RPMI7951 (cell line): ENCODE results near the gene SIGLEC10. TPM values are rescaled to one million over a fixed set of nuclear protein-coding genes. Genes with fewer than 3 reads are reported as not detected.

ENCODE experiments used
- DNase-seq: peaks from one replicate; pipeline ENCODE4 v3.0.0-alpha.2; 2012; ENCODE audit warnings: low read depth
- total RNA-seq: library from RNA; depleted of rRNA; stranded (reverse); fragments of >200 nt; shearing (Covaris generic); gene quantifications from 2 replicates; pipeline ENCODE4 v1.2.3, GENCODE V29; 2014

Gene SIGLEC10
- total RNA-seq, 1 experiment from 2014 or later: not detected

DNA sequence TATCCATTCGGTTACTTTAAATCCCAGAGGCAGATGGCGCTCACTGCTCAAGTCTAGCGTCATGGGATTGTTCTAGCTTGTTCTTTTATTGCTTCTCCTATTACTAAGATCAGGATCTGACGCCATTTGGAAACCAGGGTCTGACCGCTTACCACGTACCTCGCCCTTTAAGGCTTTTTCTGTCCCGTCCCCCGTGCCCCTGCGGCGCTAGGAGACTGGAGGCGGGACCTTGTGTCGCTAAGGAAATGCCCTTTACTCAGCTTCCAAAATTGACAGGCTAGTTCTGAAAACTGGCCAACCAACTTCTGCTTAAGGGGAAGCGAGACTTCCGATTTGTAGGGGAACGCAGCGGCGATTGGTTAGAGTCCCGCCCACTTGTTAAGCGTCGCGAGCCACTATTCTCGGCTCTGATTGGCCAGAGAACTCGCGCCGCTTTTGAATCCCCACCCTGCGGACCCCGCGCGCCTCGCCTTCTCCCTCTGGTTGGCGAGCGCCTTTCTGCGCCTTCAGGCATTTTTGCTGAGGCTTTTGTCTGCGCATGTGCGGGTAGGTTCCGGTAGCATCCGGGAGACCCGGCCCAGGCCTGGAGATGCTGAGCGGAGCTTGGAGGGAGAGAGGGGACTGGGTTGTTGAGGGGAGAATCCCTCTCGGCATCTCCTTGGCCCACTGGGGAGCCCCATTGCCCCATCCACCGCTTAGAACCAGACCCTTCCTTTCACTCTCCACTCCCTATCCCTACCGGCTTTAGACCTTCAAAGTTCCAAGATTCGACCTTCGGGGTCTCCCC lies 23.2 kb downstream of the SIGLEC10 start:
- peak; percentile 100 for DNase-seq

DNA sequence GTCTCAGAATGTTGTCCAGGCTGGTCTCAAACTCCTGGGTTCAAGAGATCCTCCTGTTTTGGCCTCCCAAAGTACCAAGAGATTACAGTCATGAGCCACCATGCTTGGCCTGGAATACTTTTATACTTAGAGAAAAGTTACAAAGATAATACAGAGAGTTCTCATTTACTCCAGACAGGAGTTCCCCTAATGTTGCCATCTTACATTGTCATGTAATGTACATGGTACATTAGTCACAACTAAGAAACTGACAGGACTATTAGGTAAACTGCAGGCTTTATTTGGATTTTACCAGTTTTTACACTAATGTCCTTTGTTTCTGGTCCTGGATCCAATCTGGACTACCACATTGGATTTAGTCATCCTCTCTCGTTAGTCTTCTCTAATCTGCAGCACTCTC lies 24.7 kb downstream of the SIGLEC10 start:
- DNase-seq: no peak

DNA sequence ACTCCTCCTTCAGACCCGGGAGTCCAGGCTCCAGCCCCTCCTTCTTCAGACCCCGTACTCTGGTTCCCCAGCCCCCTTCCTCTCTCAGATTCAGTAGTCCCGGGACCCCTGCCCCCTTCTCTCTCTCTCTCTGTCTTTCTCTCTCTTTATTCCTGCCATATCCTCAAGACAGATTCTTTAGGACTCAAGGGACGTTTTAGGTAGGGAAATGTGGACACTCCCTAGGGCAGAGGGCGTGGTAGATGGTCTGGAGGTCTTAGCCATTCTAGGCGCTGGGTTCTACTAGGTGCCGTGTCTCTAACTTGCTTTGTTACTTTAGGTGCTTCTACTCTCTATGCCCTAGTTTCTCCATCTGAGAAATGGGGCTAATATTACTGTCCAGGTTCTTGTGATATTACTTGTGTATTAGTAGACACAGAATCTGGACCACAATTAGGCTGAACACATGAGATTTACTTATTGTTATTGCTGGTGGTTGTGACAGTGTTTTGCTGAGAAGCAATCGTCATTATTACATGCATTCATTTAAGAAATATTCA lies 26.3 kb downstream of the SIGLEC10 start:
- DNase-seq: no peak

DNA sequence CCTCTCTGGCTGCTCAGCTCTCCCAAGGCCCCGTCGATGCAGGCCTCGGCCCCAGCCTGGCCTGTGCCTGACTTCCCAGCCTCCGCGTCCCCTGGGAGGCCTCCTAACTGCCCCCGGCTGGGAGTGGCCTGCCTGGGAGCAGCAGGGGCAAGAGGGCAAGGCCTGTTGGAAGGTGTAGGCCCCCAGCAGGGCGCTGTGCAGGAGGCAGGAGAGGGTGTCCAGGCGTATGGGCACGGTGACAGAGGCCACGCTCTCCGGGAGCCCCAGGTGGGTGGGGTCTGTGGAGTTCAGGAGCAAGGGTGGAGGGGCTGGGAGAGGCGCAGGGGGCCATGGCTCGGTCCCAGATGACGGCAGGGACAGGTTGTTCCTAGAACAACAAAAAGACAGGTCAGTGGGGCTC lies 28.3 kb downstream of the SIGLEC10 start:
- DNase-seq: no peak

DNA sequence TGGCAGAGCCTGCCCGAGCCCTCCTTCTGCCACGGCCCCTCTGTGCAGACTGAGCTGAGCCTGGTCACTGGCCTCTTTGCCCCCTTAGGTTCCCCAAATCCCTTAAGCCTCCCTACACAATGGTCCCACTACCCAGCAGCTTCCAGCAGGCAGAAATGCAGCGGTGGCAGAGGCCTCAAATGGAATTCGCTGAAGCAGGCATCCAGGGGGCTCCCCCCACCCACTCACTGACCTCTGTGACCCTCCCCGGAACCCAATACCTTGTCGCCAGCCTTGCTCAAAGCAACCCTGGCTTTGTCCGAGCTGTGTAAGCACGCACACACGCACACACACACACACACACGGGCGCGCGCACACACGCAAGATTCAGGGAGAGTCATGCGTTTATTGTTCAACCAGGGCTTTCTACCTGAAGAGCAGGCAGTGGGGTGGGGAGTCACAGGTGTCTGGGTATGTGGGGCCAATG lies 29.5 kb downstream of the SIGLEC10 start, which contains the start of gene LIM2:
Gene LIM2, minus strand, starts transcription at position 51 of the 466 bp plus-strand sequence. CDS start 531 bp downstream, outside the sequence.
- no peak for DNase-seq

DNA sequence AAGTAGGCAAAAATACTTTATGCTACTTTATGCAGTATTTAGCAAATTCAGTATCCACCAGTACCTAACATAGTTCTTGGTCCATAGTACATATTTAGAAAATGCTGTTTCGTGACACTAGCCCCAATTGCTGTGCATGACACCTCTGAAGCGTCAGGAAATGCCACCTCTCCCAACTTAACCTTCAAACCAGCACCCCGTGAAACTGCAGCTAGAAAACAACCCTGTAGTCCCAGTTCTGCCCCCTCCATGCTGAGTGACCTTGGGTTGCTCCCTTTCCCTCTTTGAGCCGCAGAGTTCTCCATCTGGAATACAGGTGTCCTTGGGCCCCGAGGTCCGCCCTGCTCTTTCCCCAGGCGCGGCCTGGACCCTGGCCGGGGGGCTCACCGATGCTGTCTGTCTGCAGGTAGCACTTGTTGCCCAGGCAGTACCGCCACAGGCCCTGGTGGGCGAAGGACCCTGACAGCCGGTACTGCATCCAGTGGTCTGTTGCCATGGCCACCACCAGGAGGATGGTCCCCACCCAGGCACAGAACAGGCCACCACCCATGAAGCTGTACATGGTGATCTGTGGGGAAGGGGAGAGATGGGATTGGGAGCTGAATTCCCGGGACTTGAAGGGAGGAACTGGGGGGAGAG lies 30.4 kb downstream of the SIGLEC10 start:
- no peak for DNase-seq

DNA sequence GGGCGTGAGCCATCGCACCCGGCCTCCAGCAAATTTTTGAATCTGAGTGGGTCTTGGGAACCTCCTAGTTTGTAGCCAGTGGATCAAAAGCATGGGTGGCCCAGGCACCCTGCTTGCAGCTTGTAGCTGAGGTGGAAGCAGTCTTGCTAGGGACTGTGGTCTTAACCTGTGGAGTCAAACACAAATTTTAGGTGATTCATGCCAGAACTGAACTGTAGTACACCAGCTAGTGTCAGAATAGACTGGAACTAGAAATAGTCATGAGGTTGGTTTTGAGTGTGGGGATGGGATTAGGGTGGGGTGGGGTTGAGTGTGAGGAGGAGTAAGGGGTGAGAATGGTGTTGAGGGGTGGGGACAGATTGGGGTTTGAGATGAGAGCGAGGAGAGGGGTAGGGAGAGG lies 35.4 kb downstream of the SIGLEC10 start:
- no peak for DNase-seq

DNA sequence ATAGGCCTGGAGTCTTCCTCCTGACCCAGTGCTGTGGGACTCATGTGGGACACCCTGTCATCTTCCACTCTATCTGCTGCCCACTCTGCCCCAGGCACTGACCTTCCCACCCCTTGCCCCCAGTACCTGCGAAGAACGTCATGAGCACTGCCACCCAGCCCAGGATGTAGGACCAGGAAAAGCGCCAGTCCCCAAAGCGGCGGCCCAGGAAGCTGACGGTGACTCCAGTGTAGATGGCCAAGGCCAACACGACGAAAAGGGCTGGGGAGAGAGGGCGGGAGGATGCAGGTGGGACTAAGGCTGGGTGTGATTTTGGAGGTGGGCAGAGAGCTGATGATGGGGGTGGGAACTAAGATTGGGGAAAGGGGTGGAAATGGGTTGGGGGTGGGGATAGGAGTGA lies 37.1 kb downstream of the SIGLEC10 start:
- DNase-seq: no peak

DNA sequence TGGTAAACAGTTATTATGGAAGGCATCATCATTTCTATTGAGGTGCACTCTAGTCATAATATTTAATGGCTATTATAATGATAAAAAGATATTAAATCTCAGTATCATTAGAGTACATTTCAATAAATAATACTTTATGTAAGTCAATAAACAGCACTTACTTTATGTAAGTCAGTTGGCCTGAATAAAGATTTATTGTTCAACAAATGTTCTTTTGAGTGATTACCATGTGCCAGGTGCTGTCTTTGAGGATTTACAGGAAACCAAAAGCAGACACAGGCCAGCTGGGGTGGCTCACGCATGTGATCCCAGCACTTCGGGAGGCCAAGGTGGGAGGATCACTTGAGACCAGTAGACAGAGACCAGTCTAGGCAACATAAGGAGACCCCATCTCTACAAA lies 40.0 kb downstream of the SIGLEC10 start:
- no peak for DNase-seq

DNA sequence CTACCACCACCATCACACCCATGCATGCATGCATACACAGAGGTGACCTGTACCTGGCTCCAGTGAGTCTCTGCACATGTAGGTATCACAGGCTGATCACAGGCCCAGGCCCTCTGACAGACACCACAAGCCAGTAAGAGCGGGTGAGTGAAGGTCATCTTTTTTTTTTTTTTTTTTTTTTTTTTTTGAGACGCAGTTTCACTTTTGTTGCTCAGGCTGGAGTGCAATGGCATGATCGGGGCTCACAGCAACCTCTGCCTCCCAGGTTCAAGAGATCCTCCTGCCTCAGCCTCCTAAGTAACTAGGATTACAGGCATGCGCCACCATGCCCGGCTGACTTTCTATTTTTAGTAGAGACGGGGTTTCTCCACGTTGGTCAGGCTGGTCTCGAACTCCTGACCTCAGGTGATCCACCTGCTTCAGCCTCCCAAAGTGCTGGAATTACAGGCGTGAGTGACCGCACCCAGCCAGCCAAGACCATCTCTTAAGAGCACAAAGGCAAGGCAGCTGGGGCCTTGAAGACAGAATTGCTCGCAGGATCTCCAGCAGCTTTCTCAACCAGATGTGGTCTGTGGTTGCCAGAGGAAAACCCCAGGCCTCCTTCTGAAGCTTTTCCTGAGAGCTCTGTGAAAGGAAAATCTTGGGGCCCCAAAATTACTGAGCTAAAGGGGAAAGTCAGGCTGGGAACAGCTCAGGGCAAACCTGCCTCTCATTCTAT lies 41.8 kb downstream of the SIGLEC10 start:
- DNase-seq: no peak

DNA sequence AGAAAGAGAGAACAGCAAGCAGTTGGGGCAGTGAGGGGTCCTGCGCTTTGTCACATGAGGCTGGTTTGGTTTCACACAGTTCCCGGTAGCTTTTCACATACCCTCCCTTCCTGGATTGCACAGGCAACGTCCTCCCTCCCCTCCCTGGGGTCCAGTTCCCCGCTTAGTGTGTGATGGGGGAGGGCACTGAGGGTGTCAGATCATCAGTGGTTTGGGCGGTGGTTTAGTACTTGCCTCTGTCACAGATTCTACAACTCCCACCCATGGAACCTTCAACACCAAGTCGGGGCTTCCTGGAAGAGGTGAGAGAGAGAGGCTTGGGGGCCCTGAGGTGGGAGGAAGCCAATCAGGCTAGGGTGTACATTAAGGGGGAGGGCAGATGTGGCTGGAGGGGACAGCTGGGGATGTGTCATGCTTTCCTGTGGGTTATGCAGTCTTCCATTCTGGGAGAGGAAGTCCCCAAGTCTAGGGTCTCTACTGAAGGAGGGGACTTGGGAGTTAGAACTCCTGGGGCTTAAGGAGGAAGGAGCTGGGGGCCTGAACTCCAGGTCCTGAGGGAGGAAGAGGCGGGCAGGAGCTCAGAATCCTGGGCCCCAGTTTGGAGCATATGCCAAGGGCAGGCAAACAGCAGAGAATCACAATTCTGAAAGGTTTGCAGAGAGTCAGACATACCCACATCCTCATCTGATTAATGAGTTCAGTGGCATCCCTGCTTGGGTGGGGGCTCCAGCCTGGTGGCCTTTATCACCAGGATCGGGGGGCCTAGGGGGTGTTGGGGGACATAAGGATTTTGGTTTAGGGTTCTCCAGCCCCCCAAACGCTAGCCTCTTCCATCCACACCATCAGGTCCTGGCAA lies 44.6 kb downstream of the SIGLEC10 start, which contains the start of gene NKG7:
Gene NKG7, minus strand, starts transcription at position 6 of the 856 bp plus-strand sequence. CDS start 119 bp downstream, outside the sequence.
- no peak for DNase-seq

DNA sequence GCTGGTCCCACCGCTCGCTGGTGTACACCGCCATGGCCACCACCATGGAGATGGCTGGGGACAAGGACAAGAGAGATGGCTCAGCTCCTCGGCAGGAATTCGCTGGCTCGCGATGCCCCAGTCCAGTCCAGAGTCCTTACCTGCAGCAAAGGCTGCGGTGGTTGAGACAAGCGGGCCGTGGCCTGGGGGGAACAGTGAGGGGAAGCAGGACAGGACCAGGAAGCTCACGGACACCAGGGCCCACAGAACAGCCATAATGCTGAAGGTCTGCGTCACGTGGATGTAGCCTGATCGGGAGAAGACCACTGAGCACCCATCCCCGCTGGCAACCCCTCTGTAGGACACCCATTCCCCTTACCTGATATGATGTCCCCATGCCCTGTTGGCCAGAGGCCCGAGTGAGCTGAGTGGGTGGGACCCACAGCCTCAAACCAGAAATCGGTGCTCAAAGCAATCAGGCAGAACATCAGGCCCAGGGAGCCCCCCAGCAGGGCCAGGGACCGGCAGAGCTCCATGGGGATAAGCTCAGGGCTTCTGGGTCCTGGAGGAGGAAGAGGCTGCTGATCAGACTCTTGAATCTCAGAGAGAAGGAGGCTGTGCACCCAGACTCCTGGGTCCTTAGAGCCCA lies 45.3 kb downstream of the SIGLEC10 start:
- no peak for DNase-seq

DNA sequence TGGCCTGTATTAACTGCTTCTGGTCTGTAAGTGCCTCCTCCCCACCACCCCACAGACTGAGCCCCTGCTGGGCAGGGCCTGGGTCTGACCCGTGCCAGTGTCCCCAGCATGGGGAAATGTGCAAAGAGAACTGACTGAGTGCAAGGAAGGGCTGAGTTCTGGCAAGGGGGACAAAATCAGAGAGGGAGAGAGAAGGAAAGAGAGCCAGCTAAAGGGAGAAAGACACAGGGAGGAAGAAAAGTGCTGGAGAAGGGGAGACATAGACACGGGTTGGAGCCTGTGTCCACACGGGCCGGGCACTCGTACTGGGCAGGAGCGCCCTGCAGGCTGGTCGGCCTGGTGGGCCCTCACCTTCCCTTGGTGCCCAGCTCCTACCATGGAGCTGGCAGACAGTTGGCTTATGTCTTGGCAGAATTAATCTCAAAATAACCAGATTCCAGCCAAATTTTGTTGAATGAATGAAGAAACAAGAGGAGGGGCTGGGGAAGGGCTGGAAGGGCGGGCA lies 46.2 kb downstream of the SIGLEC10 start:
- no peak for DNase-seq

DNA sequence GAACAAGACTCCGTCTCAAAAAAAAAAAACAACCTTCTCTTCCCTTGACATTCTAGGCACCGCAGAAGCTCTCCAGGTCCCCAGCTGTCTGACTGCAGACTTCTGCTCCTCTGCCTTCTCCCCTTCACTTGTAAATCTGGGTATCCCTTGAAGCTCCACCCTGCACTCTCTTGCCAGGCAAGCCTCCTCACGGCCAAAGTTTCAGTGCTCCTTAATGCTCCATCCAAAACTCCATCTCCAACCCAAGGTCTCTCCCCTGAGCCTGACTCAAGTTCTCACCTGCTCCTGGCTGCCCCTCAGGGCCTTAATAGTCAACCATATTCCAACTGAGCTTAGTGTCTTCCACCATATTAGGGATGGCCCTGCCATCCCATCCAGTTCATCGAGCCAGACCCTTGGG lies 47.2 kb downstream of the SIGLEC10 start:
- no peak for DNase-seq

DNA sequence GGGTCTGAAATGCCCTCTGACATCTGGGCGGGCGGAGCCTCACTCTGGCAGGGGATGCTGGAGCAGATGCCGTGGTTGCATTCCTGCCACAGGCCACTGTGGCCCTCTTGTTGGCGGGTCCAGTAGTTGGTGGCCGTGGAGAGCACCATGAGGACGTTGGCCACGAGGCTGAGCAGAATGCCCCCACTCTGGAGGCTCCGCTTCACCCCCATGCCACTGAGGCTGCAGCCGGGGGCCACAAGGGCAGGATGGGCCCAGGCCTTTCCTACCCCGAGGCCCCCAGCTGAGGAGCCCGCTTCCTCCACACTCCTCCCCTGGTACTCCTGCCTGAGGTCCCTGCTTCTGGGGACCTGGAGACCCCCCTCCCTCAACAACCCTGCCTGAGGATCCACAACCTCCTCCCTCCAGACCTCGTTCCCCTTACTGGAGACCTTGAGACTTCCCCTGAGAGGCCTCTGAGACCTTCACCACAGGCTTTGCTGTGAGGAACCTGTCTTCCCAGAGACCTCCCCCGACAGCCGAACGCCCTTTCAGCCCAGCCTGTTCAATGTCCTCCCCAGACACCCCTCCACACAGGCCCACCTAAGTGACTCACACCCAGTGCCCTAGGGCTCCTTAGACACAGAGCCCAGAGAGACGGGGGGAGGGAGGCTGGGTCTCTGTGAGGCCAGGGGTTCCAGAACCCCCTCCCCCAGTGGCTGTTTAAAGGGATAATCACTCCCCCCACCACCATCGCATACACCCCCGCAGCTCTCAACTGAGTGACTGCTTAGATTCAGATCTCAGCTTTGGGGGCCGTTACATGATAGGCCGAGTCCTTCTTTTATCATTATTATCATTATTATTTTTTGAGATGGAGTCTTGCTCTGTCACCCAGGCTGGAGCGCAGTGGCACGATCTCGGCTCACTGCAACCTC lies 48.8 kb downstream of the SIGLEC10 start, which contains the start of gene CLDND2:
Gene CLDND2, minus strand, starts transcription at position 638 of the 917 bp plus-strand sequence. Its CDS starts 426 bp downstream, at position 212.
- peak; percentile 16 for DNase-seq

DNA sequence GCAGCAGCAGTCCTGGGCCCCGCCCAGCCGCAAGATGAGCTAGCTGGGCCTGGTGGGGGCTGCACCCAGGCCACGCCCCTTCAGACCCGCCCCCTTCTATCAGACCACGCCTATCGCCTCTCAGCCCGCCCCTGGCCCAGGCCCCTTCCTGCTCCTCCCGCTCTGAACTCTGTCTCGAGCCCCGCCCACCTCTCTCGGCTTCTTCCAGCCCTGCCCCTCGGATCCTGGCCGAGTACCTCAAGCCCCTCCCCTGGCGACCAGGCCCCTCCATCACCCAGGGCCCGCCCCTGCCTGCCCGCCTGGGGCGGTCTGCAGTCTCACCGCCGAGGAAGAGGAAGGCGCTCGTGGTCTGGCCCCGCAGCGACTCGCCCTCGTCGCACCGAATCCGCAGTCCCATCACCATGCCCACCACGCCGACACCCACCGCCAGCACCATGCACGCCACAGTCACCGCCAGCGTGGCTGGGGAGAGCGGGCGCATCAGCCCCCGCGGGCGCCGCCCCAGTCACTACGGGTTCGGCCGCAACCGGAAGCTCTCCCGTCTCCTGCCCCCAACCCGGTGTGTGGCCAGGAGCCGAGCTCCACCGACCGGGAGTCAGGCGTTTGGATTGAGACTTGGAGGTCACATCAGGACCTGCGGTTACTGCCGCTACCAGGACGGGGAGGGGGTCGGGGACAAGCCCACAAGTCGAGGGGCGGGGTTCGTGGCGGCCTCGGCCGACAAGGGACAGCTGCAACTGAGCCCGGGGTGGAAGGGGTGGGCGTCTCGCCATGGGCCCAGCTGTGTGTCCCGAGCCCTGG lies 49.7 kb downstream of the SIGLEC10 start:
- DNase-seq: peak; percentile 98

DNA sequence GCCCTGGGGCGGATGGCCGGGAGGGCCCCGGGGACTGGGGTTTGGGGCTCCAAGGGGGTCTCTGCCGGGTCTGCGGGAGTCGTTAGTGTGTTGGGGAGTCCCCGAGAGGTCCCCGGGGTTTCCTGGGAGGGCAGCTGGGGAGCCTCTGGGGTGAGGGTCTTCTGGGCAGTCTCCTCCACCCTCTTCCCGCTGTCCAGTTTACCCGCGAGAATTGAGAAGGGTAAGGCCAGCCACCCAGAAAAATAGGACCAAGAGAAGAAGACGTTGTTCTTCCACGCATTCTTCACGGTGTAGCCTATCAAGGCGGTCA lies 50.2 kb downstream of the SIGLEC10 start:
- DNase-seq: no peak
